ENCODE data around the gene MC1R. TPM values are rescaled to one million over a fixed set of nuclear protein-coding genes. Genes with fewer than 3 reads are reported as not detected.
A peak's percentile ranks its signal among the peaks of the same experiment; 100 is the strongest.

Gene MC1R
- total RNA-seq, 4 donors from 2014 or later = 2.0 to 5.0 (median 2.9) TPM

- H3K4me1 ChIP-seq = peaks cover 13 to 19% (median 19%) of the 10 kb centered on the region in 4 donors
- intact Hi-C loops (cut with DNase I) = no loop called here
- H3K27me3 ChIP-seq = peaks cover 0 to 21% (median 0%) of the 10 kb centered on the region in 4 donors
- H3K27ac ChIP-seq (replicated peaks in 1 of 4) = no peak overlapping the region
- H3K9me3 ChIP-seq = no peaks in the 10 kb centered on the region
- WGBS = 71% methylated on average over 5 of the region's 5 CpGs
- TF ChIP-seq EP300 (IDR thresholded peaks at IDR 0.05) = no peak
- TF ChIP-seq CTCF (IDR thresholded peaks at IDR 0.05) = no peak
- TF ChIP-seq POLR2A (IDR thresholded peaks at IDR 0.05; ENCODE audit: low read depth) = no peak
- no peak for TF ChIP-seq POLR2AphosphoS5 (IDR thresholded peaks at IDR 0.05)
- H3K4me3 ChIP-seq = no peak overlapping the region
- no peak for DNase-seq (ENCODE audit: extremely low spot score)
- no peaks in the 10 kb centered on the region for H3K36me3 ChIP-seq
These were observed 26.1 kb downstream of the MC1R start for GRCh38 chr16:89944773-89945172.

DNA sequence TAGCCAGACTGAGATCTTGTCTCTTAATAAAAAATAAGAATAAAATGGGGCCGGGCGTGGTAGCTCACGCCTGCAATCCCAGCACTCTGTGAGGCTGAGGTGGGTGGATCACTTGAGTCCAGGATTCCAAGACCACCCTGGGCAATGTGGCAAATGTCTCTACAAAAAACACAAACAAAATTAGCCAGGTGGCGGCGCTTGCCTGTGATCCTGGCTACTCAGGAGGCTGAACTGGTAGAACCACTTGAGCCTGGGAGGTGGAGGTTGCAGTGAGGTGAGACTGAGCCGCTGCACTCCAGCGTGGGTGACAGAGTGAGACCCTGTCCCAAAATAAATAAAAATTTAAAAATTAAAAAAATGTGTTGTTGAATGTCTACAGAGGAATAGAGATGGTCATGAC, 27.0 kb downstream of the MC1R start:
- 70% methylated on average over 7 of the region's 7 CpGs for WGBS
- no peak for DNase-seq (ENCODE audit: extremely low spot score)
- H3K4me1 ChIP-seq = peaks cover 13 to 24% (median 21%) of the 10 kb centered on the region in 4 donors
- no peaks in the 10 kb centered on the region for H3K9me3 ChIP-seq
- TF ChIP-seq CTCF (IDR thresholded peaks at IDR 0.05) = no peak
- TF ChIP-seq POLR2AphosphoS5 (IDR thresholded peaks at IDR 0.05) = no peak
- TF ChIP-seq POLR2A (IDR thresholded peaks at IDR 0.05; ENCODE audit: low read depth) = no peak
- no peak for TF ChIP-seq EP300 (IDR thresholded peaks at IDR 0.05)
- intact Hi-C loops (cut with DNase I) = no loop called here
- H3K36me3 ChIP-seq = no peaks in the 10 kb centered on the region
- H3K27ac ChIP-seq (replicated peaks in 1 of 4) = no peak overlapping the region
- H3K4me3 ChIP-seq = no peak overlapping the region
- peaks cover 0 to 21% (median 0%) of the 10 kb centered on the region in 4 donors for H3K27me3 ChIP-seq

GRCh38 chr16:89946515-89946914, 27.9 kb downstream of the MC1R start:
- no peak overlapping the region for H3K4me3 ChIP-seq
- H3K4me1 ChIP-seq = peaks cover 13 to 24% (median 21%) of the 10 kb centered on the region in 4 donors
- DNase-seq (ENCODE audit: extremely low spot score) = no peak
- no peaks in the 10 kb centered on the region for H3K36me3 ChIP-seq
- WGBS = 71% methylated on average over 5 of the region's 5 CpGs
- H3K27ac ChIP-seq (replicated peaks in 1 of 4) = no peak overlapping the region
- H3K27me3 ChIP-seq = peaks cover 0 to 21% (median 0%) of the 10 kb centered on the region in 4 donors
- no peak for TF ChIP-seq POLR2A (IDR thresholded peaks at IDR 0.05; ENCODE audit: low read depth)
- no peak for TF ChIP-seq POLR2AphosphoS5 (IDR thresholded peaks at IDR 0.05)
- no peak for TF ChIP-seq EP300 (IDR thresholded peaks at IDR 0.05)
- no peak for TF ChIP-seq CTCF (IDR thresholded peaks at IDR 0.05)
- intact Hi-C loops (cut with DNase I) = no loop called here
- no peaks in the 10 kb centered on the region for H3K9me3 ChIP-seq

DNA sequence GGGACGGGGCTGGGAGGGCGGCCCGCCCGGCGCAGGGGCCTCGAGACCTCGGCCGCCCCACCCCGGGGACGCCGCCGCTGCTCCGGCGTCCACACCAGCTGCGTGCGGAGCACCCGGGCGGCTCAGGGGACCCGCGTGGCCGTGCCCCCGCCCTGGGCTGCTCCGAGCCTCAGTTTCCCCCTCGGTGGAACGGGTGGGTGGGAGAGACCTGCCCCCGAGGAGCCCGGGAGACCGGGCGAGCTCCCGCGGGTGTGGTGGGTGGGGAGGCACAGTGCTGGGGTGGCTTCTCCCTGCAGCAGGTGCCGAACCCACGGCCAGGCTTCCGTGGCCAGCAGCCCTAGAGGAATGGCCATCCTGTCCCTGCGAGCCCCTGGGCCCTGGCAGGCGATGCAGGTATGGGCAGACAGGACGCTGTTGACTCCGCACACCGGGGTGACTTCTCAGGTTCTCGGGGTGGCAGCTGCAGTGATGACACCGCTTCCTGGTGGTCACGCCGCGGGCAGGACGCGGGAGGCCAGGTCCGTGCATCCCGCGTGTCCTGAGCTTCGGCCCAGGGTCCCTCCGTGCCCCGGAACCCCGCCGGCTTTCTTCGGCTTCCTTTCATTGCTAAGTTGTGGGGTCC, 30.6 kb downstream of the MC1R start:
- H3K4me3 ChIP-seq = peak overlapping the region; percentile 65 to 81 (median 66)
- H3K27ac ChIP-seq (replicated peaks in 1 of 4) = peak overlapping the region; percentile 59 to 66 (median 65)
- H3K36me3 ChIP-seq = peaks cover 0 to 6% (median 6%) of the 10 kb centered on the region in 4 donors
- 42% methylated on average over 13 of the region's 55 CpGs for WGBS
- H3K9me3 ChIP-seq = no peaks in the 10 kb centered on the region
- intact Hi-C loops (cut with DNase I) = no loop called here
- peaks cover 0 to 21% (median 0%) of the 10 kb centered on the region in 4 donors for H3K27me3 ChIP-seq
- peaks cover 13 to 24% (median 21%) of the 10 kb centered on the region in 4 donors for H3K4me1 ChIP-seq
- no peak for DNase-seq (ENCODE audit: extremely low spot score)
- TF ChIP-seq POLR2A (IDR thresholded peaks at IDR 0.05; ENCODE audit: low read depth) = no peak
- TF ChIP-seq CTCF (IDR thresholded peaks at IDR 0.05) = no peak
- TF ChIP-seq POLR2AphosphoS5 (IDR thresholded peaks at IDR 0.05) = no peak
- TF ChIP-seq EP300 (IDR thresholded peaks at IDR 0.05) = no peak
